ENCODE data around the gene GNA14.

- TF ChIP-seq YY1 (IDR thresholded peaks at IDR 0.05; ENCODE audit: insufficient read depth, insufficient read length) (no peak), ZNF274 (IDR thresholded peaks at IDR 0.05; ENCODE audit: low read depth, low read length) (no peak), SUZ12 (IDR thresholded peaks at IDR 0.05; ENCODE audit: extremely low read depth, insufficient read depth, insufficient read length) (no peak)
These were observed at the start of gene GNA14 for GRCh38 chr9:77648234-77649108.
